Head of caudate nucleus (tissue), 42 donors: ENCODE results near the gene UPK2.
"Not testable (repeated sequence)": the region's sequence is repeated elsewhere in the genome, so short reads cannot be mapped to it uniquely, and the experiment has no call there.

Experiments used
- DNase-seq, 42 donors: peaks; one replicate each; pipeline versions ENCODE4 v3.0.0 to v3.0.0-alpha.2; 2020 to 2021; ENCODE audit warnings: mixed read lengths in 7 of 42
- intact Hi-C: fragments of 100-400 bp; cut with DNase I; formaldehyde crosslinking; loops from one replicate; pipeline ENCODE4 v1.15.0; 2022

Gene UPK2

DNA sequence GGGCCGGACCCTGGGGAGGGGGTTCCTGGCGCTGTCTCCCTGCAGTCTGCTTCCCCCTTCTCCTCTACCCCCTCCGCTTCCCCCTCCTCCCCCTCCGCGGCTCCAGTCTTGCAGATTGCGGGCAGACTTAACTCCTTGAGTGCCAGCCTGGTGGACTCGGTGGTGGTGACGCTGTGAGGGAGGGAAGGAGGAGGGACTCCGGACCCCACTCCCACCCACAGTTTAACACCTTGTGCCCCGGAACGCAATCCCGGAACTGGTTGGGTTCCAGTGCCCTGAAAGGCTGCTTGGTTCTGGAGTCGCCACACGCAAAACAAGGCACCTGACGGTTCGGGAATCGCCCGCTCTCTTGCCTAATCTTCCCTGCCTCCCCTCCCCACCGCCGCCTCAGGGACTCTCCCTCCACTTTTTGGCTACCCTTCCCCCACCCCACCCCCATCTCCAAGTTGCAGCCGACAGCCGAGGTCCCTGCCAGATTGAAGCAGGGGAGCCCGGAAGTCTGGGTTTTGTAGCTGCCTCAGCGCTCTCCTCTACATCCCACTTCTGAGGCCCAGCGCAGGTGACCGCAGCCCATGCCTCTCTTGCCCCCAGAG lies 26.5 kb upstream of the UPK2 start:
- peak; percentile 63 to 92 (median 82) for DNase-seq
- intact Hi-C loops: loop anchor here (2.0 to 10.0 kb wide), 2 partner anchors 23 to 235 kb away; no protein-coding TSS in a partner anchor

DNA sequence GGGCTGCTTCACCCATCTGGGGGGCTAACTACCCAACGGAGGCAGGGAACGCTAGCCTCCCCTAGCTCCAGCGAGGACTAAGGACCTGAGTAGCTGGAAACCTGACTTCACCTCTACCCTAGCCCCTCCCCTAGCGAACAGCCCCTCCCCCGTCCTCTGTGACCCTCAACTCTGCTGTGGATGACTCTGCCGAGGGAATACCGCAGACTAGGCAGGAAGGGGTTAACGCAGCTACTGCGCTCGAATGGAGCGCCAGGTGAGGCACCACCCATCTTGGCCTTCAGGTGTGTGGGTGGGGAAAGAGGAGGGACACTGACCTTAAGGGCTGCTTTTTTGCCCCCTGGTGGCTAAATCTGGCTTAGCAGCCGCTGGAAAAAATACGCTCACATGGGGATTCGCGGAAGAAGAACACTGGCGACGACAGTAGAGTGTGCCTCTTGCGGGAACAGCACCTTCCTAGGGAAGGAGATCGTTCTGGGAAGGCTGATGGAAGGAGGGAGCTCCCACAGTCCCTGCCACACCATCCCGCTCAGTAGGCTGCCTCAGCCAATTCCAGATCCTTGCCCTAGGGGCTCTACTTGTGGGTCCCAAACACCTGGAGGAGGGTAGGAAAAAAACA lies 25.9 kb upstream of the UPK2 start:
- DNase-seq: peak in 41 of 42 donors; percentile 65 to 93 (median 84)
- intact Hi-C loops: loop anchor here (10.0 kb wide), 1 partner anchor 235 kb away; no protein-coding TSS in a partner anchor

DNA sequence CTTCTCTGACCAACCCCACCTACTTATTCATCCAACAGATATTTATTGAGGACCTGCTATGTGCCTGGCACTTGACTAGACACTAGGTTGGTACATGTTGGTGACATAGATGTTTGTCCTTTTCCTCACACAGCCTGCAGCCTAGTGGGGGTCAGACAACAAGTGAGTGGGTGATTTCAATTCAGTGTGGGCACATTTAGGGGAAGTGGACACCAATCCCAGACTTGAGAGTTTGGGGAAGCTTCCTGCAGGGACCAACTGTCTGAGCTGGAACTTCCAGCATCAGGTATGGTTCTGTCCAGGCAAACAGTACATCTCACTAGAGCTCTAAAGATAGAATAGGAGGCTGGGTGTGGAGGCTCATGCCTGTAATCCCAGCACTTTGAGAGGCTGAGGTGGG lies 24.5 kb upstream of the UPK2 start:
- intact Hi-C loops: loop anchor here (10.0 kb wide), 1 partner anchor 237 kb away; no protein-coding TSS in a partner anchor
- no peak for DNase-seq

DNA sequence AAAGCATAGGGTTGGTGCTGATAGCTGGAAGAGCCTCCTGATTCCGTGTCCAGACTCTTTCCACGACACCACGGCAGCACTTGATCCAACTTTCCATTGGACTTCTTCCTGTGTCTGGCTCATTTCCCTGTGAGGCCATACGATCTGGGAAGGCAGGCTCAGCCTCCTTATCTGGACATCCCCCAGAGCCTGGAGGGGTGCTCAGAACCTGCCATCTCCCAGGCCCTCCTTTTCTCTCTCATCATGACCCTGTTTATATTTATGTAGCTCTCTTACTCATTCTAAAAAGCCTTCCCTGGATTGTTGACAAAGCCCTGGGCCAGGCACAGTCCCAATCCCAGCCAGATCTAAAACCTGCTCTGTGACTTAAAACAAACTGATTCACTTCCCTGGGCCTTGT lies 22.6 kb upstream of the UPK2 start:
- intact Hi-C loops: loop anchor here (10.0 kb wide), 1 partner anchor 239 kb away; no protein-coding TSS in a partner anchor
- no peak for DNase-seq

DNA sequence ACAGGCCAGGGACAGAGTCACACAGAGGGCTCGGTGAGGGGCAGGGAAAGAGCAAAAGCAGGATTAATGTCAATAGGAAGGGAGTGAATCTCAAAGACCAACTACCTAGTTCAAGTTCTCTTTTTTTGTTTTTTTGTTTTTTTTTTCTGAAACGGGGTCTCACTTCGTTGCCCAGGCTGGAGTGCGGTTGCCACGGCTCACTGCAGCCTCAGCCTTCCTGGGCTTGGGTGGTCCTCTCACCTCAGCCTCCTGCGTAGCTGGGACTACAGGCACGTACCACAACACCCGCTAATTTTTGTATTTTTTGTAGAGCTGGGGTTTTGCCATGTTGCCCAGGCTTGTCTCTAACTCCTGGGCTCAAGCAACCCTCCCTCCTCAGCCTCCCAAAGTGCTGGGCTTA lies 20.7 kb upstream of the UPK2 start:
- no peak for DNase-seq
- intact Hi-C loops: loop anchor here (10.0 kb wide), 1 partner anchor 241 kb away; no protein-coding TSS in a partner anchor

DNA sequence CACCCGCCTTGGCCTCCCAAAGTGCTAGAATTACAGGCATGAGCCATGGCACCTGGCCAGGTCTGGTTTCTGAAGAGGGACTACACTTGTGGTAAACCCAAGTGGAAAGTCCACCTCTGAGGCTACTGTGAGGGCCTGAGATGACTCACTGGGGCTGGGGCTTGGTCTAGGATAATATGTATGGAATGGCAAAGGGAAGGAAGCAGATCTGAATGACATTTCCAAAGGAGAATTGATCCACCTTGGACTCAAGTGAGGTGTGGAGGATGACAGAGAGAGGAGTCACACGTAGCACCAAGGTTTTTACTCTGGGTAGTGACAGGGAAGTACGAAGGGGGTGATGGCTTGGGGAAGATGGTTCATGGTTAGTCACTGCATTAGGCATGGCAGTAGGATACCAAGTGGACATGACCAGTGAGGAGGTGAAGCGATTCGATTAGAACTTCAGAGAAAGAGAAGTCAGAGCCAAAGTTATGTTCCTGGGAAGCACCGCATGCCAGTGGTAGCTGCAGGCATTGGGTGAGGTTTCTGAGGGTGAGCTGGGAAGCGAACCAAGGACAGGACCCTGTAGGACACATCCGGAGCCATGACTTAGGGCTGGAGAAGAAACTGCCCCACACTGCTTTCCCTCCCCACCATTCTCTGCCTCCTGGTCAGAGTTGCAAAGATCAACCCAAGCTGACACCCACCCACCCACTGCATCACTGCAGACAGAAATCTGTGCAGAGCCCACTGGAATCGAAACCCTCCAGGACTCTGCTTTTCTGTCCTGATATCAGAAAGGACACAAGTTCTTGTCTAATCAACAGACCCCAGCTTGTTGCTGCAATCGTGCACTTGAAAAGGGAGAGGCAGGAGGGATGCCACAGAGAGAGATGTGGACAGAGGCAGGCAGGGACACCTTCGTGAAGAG lies 17.4 kb upstream of the UPK2 start:
- intact Hi-C loops: loop anchor here (10.0 kb wide), 1 partner anchor 244 kb away; no protein-coding TSS in a partner anchor
- DNase-seq: no peak

DNA sequence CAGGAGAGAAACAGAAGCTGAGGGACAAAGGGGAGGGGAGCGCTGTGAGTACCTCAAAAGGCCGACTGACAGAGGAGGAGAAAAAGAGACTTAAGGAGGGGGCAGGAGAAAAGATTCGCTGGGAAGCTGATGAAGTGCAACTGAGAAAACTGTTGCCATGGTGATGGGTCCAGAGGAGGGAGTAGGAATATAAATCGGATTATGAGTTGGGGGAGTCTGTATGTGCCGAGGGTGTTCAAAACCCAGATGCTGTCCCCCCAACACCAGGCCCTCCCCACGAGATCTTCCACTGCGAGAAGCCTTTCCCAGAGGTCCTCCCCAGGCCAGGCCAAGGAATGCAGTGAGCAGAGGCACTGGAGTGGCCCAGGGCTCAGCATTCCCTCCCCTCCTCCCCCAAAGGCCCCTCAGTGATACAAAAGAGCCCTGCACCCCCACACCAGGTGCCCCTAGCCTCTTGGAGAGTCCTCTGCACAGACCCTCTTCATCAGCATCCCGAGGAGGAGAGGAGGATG lies 16.6 kb upstream of the UPK2 start:
- intact Hi-C loops: loop anchor here (10.0 kb wide), 1 partner anchor 245 kb away; no protein-coding TSS in a partner anchor
- DNase-seq: peak in 4 of 42 donors; percentile 21 to 59 (median 50)

DNA sequence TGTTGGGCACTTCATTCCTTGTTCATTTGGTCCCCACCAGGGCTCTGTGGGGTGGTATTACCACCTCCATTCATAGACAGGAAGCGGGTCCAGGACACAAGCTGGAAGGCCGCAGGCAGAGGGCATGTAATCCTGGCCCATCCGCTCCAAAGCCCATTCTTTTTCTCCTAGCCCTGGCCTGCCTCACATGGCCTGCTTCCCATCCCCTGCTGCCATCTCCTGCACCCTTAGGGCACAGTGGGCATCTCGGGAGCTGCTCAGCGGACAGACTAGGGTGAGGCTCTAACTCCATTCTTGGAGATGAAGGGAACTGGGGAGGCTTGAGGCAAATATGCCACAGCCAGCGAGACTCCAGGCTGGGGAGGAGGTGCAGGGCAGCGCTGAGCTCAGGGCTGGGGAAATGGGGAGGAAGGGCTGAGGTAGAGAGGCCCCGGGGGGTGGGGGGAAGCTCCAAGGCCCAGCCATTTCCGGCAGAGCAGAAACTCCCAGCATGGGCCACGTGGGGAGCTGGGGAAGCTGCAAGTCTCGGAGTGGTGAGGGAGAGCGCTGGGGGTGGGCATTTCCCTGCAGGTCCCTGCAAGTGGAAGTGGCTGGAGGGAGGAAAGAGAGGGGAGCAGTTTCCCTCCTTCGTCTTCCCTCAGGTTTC lies 16.0 kb upstream of the UPK2 start:
- intact Hi-C loops: loop anchor here (10.0 kb wide), 1 partner anchor 245 kb away; no protein-coding TSS in a partner anchor
- peak in 13 of 42 donors; percentile 31 to 66 (median 45) for DNase-seq

DNA sequence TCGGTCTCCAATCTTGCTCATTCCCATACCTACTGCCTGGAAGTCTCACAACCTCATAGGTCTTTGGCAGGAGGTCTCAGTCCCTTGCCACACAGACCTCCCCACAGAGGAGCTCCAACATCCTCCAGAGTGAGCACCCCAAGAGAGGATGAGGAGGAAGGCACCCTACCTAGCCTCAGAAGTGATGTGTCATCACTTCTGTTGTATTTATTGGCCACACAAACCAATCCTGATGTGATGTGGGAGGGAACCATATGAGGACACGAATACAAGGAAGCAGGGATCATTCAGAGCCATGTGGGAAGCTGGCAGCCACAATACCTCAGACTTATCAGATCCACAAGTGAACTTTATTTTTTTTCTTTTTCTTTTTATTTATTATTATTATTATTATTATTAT lies 9.0 kb upstream of the UPK2 start:
- intact Hi-C loops: no loop called here
- no peak for DNase-seq

DNA sequence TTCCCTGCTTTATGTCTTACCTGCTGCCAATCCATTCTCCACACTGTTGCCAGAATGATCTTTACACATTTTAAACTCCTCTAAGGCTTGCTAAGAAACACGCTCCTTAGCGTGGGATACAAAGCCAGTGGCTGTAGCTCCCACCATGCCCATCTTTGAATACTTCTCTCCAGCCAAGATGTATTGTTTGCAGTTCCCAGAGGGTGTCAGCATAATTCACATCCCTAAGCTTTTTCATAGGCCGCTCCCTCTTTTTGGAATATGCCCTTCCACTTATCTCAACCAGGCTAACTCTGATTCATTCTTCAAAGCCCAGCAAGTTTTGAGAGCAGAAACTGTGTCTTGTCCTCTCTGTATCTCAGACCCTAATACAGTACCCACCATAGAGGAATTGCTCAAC lies 8.1 kb upstream of the UPK2 start:
- no peak for DNase-seq
- intact Hi-C loops: no loop called here

DNA sequence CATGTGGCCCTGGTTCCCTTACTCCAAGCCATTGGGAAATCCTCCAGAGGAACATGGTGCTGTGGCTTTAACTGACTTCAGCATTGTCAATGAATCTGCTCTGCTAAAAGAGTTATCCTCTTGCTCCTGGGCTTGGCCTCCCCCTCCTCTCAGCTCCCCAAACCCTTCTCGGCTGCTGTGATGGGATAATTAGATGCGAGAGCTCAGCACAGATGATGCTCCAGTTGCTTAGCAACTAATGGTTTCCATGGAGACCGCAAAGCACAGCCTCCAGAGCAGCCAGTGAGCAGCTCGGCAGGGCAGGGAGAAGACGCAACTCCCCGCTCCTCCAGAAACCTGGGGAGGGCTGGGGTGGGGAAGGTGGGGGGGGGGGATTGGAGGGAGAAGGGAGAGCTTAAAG lies 2.8 kb upstream of the UPK2 start:
- DNase-seq: peak; percentile 67 to 98 (median 88)
- intact Hi-C loops: no loop called here

DNA sequence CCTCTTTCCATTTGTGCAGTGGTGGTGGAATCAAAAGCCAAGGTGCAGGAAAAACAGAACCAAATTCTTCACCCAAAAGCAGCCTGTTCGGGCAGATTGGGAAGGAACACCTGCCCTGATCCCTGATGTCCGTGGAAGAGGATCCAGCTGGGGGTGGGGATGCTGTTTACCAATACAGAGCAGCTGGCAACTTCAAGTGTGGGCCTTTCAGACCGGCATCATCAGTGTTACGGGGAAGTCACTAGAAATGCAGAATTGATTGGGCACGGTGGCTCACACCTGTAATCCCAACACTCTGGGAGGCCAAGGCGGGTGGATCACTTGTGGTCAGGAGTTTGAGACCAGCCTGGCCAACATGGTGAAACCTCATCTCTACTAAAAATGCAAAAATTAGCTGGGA lies 2.1 kb upstream of the UPK2 start:
- DNase-seq: peak in 1 of 42 donors; percentile 40
- intact Hi-C loops: not testable (repeated sequence)

DNA sequence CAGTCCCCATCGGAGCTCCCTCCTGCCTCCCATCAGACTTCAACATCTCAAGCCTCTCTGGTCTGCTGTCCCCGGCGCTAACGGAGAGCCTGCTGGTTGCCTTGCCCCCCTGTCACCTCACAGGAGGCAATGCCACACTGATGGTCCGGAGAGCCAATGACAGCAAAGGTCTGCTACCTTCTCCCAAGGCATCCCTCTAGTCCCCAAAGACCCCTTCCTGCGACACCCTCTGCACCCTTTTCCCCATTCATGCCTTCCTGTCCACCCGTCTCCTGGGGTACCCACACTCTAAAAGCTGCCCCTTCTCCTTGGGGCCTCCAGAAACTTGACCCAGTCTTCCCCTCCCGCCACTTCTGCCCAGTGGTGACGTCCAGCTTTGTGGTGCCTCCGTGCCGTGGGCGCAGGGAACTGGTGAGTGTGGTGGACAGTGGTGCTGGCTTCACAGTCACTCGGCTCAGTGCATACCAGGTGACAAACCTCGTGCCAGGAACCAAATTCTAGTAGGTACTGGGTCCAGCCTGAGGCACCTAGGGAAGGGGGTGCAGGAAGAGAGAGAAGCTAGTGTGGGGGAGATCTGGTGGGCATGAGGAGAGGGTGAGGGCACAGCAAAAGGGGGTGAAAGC lies 860 bp downstream of the UPK2 start:
- DNase-seq: no peak
- intact Hi-C loops: loop anchor here (2.0 kb wide), 1 partner anchor 50 kb away; no protein-coding TSS in a partner anchor

DNA sequence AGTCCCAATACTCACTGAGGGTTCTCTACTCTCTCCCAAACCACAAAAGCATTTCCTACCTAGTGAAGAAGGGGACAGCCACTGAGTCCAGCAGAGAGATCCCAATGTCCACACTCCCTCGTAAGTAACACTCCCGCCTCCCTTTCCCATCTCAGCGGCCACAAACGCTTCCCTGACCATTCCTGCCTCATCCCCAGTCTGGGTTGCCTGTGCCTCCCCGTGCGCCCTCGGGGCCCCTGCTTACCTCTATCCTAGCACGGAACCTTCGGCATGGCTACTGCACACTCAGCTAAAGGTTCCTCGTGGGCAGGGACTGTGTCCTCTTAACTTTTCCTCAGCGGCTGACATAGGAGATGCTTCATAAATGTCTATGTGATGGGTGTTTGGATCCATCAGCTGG lies 1.5 kb downstream of the UPK2 start:
- no peak for DNase-seq
- intact Hi-C loops: loop anchor here (2.0 kb wide), 1 partner anchor 51 kb away; no protein-coding TSS in a partner anchor

DNA sequence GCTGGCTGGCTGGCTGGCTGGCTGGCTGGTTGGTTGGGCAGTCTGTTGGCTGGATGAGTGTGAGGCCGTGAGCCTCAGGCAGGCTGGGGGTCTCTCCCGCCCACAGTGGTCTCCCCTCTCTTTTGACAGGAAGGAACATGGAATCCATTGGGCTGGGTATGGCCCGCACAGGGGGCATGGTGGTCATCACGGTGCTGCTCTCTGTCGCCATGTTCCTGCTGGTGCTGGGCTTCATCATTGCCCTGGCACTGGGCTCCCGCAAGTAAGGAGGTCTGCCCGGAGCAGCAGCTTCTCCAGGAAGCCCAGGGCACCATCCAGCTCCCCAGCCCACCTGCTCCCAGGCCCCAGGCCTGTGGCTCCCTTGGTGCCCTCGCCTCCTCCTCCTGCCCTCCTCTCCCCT lies 1.9 kb downstream of the UPK2 start:
- no peak for DNase-seq
- intact Hi-C loops: loop anchor here (2.0 kb wide), 1 partner anchor 51 kb away; no protein-coding TSS in a partner anchor

DNA sequence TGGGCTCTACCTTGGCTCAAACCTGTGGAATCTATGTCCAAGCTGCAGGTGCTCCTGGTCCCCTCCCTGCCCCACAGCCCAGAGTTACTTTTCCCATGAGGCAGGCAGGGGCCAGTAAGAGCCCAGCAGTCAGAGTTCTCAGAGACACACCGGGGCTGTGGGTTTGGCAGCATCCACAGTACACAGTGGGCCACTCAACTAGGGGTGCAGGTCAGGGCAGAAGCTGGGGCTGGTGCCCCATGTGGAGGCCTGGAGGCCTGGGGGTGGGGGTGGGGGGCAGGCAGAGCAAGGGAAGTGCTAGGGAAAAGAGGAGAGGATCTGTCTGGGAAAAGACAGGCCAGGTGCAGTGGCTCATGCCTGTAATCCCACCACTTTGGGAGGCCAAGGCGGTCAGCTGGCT lies 2.5 kb downstream of the UPK2 start:
- intact Hi-C loops: no loop called here
- DNase-seq: no peak

DNA sequence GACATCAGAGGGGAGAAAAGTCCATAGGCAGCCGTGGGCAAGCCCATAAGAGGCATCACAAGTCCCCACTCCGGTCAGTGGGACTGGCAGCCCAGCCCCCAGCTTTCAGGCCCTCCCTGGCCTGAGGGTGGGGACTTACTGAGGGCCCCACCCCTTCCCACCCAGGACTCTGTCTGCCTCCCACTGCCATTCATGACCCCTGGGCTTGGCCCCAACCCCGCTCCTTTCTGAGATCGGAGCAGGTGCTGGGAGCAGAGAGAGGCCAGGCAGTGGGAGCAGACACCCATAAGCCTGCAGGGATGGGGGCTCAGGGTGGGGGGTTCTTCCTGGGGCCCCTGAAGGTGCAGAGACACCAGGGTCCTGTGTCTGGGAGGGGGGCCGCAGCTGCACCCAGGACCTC lies 5.1 kb downstream of the UPK2 start:
- no peak for DNase-seq
- intact Hi-C loops: no loop called here

DNA sequence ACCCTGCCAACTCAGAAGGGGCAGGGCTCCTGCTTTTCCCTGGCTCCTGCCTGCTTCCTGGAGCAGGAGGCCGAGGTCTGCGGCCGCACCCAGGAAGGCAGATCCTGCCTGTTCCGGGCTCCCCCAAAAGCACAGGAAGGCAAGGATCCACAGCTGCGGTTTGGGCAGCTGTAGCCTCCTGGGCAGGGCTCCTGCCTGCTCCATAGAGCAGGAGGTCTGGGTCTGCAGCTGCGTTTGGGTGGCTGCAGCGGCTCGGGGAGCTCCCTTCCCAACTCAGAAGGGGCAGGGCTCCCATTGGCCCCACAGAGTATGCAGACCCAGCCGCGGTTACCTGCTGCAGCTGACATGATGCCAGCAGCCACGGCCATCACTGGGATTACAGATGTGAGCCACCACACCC lies 5.5 kb downstream of the UPK2 start:
- intact Hi-C loops: no loop called here
- no peak for DNase-seq
